Amniotic stem cell (primary cell): ENCODE data around the gene ANOS1.

ENCODE experiments used
- DNase-seq: peaks from one replicate; lab custom pipeline; 2025; lab: John Stamatoyannopoulos, UW

The ANOS1 gene

GRCh38 chrX:8714164-8714563, 17.8 kb downstream of the ANOS1 start:
- no peak for DNase-seq

DNA sequence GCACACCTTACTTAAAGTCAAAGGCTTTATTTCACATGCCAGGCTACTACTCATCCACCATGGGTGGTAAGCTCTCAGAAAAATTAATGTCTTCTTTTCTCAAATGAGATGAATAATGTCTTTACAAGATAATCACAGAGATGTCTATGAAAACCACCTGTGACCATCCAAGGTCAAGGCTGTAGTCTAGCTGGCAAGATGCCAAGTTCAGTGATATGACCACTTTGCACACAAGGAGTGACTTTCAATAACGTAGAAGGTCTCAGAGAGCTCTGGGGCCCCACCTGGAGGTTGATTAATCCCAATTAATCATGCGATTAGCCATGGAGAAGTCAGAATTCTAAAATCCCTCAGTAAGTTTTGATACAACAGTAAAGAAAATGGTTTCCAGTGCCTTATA, 20.5 kb downstream of the ANOS1 start:
- DNase-seq: no peak

GRCh38 chrX:8704184-8704583, 27.8 kb downstream of the ANOS1 start:
- DNase-seq: no peak

DNA sequence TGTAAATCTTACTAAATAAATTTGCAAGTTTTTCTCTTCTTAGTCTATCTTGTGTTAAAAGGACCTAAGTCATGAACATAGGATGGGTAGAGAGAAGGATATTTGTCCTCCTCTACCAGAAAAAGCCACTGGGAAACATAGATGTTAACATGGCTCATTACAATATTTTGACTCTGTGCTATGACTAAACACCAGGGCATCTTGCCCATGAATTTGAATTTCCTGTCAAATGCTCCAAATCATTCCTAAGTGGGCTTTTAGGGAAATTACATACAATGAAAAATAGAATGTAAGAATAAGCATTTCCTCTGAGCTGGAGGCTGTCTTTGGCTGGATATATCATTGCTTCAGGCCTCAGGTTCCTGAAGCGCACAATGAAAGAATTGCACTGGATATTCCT, 39.1 kb downstream of the ANOS1 start:
- DNase-seq: no peak

- DNase-seq: no peak
Observed at GRCh38 chrX:8689473-8689872, 42.5 kb downstream of the ANOS1 start.

DNA sequence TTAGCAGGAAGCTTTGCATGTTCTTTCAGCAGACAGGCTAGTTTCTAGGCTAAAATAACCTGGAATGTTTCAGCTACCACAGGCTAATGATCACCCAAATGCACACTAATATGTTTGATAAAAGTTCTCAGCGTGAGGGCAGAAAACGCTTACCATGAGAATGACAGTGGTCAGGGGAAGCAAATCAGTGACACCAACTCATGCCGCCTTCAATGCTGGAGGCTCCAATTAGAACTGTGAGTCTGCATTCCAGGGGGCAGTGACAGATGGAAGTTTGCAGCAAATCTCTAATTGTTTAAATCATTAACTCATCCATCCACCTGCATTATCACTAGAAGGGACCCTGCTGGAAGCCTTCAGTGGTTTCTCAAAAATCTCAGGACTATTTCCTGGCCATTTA, 43.2 kb downstream of the ANOS1 start:
- DNase-seq: no peak

DNA sequence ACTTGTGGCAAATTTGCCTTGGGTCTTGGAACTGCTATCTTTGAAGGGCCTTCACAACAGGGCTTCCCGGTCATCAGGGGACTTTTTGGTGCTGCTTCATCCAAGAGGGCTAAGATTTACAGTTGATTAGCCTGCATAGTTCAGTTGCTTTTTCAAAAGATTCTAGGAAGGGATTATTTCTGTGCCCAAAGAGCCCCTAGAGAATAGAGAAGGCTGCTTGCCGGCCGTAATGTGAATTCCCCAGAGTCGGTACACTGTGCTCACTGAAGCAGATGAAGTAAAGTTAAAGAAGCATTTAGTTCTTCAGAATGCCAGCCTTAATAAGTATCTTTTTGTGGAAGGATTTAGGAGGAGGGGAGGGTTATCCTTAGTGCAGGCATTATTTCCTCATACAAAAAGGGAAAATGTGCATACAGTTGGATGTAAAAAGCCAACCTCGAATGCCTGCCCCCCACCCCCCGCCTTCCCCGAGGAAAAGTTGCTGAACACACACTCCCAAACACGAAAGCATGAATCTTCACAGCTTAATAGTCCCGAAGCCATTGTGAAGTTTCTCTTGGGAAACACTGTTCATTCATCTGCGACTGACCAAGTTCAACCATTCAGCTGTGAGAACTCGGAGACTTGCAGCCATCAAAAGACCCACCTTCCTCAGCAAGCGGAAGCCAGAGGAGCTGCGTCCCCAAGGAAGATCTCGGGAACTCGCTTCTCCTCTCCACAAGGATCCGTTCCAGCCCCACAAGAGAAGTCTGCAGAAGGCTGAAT, 47.6 kb downstream of the ANOS1 start:
- no peak for DNase-seq

DNA sequence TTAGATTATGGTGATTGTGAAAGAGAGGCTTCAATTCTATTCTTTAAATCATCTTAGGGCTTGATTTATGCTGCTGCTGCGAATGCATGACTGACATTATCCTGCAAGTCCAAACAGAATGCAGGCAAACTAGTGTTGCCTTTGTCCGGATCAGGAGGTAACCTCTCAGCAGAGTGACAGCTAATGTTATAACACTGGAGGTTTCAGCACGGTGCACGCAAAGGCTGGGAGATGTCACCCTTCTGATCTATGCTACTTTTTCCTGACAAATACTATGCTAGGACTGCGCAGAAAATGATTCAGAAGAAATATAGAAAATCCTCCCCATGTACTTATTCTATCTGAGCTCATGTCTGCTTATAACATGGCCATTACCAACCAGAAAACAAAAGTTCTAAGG, 48.2 kb downstream of the ANOS1 start:
- no peak for DNase-seq

- no peak for DNase-seq
Observed at GRCh38 chrX:8679550-8679949, 52.4 kb downstream of the ANOS1 start.

DNA sequence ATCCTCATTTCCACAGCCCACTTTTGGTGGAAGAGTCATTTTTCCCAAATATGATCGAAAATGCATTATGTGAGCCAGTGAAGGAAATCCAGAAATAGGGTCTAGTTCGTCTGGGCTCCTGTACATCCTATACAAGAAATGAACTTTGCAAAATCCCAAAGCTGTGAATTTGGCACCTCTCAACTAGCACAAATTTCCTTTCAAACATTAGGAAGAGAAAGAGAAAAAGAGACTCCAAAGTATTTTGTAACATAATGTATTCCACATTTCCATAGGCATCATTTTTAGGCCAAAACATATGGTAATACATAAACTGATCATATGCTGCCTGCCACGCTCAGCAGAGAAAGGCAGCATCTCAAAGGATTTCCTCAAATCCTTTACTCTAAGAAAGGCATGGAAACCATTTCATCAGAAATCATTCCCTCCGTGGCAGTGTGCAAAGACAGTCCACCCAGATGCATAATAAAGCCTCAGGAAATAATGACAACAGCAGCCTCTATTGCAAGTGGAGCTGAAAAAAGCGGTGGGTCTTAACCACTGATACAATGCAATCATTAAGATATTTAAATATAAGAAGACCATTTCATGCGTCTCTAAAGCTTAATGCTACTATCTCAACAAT, 56.8 kb downstream of the ANOS1 start:
- DNase-seq: no peak

GRCh38 chrX:8673201-8673600, 58.7 kb downstream of the ANOS1 start:
- DNase-seq: no peak

DNA sequence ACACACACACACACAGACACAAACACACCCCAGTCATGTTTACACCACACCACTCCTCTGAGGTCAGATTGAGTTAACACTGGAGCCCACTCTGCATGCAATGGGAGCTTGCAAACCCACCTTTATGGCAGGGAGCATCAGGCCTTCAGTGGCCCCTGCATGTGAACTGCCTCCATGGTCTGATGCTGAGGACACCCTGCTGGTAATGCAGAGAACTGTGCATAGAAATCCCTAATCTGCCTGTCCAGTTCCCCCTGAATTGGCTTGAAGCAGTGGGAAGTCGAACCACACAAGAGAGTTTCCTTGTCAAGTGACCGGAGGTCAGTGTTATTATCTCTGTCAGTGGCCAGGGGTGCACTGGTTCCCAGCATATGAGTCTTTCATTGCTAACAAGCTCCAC, 59.8 kb downstream of the ANOS1 start:
- no peak for DNase-seq

GRCh38 chrX:8668813-8669212, 63.1 kb downstream of the ANOS1 start:
- DNase-seq: no peak

DNA sequence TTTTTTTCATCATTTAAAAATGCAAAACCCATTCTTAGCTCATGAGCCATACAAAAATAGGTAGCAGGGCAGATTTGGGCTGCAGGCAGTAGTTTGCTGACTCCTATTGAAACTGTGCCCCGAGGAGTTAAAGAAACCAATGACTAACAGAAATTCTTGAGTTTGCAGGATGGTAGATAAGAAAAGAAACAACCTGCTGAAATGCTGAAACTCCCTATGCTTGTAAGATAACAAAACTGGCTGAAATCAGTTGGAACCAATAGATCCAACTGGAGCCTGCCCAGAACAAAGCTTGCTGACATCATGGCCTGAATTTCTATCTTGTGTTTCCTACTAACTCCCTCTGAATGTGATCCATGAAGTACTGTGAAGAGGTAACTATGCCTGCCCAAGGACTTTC, 68.6 kb downstream of the ANOS1 start:
- no peak for DNase-seq

DNA sequence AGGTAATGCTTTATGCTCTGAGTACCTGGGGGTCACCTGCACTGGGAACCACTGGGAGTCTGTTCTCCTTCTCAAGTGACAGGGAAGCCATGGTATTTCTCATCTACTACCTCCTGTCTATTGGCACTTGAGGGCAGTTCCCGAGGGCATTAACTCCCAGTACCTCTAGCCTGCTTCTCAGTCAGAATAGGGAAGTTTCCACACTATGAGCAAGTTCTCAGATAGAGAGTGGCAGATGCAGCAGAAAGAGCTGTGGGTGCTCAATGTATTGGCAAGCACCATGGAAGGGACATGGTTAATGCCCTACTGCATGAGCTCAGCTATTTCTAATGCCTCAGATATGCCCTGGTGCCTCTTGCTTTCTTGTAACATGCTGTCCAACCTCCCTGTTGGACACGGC, 74.1 kb downstream of the ANOS1 start:
- DNase-seq: no peak

GRCh38 chrX:8653956-8654355, 78.0 kb downstream of the ANOS1 start:
- no peak for DNase-seq

DNA sequence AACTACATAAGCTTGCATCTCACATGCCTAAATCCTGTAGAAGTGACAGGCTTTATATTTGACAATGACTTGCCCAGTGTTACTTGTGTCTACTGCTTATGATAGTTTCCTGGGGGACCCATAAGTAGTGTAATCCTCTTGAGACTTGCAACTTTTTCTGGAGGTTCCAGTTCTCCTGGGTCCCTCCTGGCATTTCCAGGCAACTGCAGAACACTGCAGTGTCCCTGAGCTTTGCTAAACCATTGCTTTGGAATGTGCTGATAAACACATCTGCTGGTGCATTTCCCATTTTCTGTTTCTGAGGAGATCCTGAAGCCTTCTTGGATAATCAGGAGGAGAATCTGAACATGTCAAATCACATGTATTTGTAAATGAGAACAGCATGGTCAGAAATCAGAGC, 82.0 kb downstream of the ANOS1 start:
- DNase-seq: no peak

DNA sequence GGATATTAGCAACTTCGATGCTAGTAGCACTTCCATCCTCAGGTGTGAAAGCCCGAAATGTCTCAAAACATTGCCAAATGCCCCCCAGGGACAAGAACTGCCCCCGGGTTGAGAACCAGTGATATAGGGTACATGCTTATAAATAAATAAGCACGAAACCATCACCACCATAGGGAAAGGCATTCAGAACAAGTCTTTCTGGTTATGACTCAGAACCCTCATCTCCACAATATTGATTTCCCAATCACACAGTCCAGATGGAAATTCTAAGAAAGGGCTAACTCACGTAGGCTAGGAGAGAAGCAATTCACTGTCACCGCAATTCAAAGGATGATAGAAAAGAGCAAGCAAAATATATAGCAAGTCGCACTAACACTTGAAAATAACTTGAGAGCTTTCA, 84.8 kb downstream of the ANOS1 start:
- no peak for DNase-seq

DNA sequence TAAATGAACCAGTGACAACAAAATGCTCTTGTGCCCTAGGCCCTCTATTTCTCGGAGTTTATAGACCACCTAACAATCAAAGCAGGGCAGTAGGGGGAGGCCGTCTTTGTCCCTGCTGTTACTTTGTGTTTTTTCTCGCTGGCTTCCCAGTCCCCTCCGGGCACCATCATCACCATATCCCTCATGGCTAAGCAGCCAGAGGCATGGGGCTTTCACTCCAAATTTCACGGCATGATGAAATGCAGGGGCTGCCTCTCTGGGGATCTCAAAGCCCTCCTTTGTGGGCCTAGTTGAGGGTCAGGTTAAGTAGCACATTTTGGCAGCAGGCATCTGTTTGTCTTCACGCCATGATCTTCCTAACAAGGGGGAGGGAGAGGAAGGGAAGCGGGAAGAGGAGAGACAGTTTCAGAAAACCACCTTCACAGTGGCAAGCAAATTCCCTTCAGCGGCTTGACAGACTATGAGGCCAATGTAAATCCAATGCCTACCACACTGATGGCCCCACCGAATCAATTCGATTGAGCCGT, 91.9 kb downstream of the ANOS1 start:
- no peak for DNase-seq

DNA sequence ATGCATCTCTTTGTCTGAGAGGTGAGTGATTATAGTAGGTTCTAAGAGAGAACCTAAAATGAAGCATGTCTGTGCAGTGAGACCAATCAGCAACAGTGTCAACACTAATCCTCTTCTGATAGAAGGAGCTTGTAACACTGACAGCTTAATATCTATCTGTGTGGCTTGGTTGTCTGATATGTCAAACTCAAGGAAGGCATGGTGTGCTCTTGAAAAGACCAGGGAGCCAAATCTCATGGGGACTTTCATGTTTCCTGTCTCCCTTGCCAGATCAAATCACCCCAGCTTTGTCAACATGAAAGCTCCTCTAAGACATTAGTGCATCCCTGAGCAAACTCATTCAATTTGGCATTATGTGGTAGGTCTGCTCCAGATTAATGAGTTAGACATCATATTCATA, 95.4 kb downstream of the ANOS1 start:
- no peak for DNase-seq

DNA sequence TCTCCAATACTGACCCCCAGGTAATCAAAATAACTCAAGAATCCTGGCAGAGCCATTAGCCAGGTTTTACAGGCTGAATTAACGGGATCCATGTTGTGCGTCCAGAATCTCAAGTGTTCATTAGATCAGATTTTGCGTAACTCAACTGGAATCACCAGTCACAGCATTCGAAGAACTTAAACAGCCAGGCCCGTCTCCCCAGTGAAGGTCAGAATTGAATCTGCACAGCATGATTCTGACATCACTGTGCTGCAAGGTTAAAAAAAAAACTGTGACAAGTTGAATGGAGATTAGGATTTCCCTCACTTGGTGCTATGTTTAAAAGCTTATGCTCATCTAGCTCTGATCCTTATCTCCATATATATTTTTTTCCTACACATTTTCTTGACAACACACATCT, 96.1 kb downstream of the ANOS1 start:
- no peak for DNase-seq

DNA sequence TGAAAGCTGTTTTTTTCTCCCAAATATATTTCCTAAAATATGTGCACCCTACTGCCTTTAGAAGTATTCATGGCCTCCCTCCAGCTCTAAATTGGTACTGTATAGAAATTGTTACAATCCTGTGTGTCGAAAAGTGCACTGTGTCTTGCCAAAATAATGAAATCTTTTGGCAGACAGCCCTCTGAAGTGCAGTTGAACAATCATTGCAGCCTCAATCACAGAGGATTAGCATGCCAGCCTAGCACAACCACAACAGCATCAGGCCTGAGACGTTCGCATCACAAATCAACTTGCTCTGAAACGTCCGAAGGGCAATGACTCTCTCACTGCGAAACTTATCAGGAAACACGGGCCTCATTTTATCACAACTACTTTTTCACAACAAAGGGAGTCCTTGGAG, 99.0 kb downstream of the ANOS1 start:
- no peak for DNase-seq

DNA sequence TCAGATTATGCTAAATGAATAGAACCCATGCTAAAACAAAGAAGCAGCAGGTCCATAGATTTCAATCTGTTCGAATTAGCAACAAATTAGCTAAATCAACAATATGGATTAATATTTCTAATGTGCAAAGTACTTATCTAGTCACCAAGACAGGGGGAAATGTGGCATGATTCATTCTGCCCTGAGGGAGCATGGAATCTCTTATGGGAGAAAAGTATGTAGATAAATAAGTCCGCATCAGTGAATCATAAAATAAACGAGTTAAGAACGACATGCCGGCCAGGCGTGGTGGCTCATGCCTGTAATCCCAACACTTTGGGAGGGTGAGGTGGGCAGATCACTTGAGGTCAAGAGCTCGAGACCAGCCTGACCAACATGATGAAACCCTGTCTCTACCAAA, 102.1 kb downstream of the ANOS1 start:
- no peak for DNase-seq

DNA sequence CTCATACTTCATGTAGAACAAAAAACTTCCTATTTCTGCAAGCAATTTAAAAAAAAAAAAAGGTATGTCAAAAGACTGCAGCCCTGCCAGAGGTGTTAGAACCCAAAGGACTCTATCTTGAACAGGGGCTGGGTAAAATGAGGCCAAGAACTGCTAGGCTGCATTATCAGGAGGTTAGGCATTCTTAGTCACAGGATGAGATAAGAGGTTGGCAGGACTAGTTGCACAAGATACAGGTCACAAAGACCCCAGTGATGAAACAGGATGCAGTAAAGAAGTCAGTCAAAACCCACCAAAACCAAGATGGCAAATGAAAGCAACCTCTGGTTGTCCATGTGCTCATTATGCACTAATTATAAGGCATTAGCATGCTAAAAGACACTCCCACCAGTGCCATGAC, 104.1 kb downstream of the ANOS1 start:
- no peak for DNase-seq
